ENCODE data around the gene ARMCX4.
A peak's percentile ranks its signal among the peaks of the same experiment; 100 is the strongest.
"Not testable (repeated sequence)": the region's sequence is repeated elsewhere in the genome, so short reads cannot be mapped to it uniquely, and the experiment has no call there.

Gene ARMCX4

DNA sequence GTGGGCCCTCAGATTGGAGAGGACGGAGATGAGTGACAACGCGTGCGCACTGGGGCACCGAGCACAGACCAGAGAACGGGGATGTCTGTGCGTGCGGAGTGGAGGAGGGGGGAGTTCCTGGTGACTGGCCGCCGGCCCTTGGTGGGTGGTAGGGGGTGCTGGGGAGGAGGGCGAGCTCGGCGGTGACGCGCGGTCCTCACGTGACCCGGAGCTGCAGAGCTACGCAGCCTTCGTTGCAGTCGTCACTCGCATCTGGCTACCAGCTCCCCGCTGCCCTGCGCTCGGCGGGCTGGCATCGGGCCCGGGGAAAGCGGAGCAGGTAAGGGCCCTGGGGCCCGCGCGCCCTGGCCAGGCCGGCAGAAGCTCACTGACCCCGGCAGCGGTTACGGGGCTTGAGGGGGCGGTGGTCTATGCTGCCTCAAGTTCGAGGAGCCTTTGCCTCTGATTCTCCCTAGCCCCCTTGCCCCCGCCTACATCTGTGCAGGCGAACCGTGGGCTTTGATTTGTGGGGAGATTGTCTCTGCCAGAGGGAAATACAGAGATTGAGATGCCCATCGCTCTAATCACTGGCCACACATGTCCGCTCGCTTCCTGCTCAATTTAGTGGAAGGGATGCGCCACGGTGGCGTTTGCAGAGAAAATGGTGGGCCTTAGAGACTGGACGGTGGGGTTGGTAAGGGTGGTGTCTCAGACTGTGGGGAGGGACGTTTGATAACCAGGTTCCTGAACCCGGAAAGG lies at the start of gene ARMCX4:
TSS of gene ARMCX4 (plus strand) at position 245 of the 738 bp plus-strand sequence. CDS start 3,134 bp downstream, outside the sequence.
- peak; percentile 2 to 13 for DNase-seq (ENCODE audit: low read depth in 2 of 2)

GRCh38 chrX:101442085-101442484 lies 43.2 kb upstream of the ARMCX4 start:
- no peak for DNase-seq (ENCODE audit: low read depth in 2 of 2)

GRCh38 chrX:101449279-101449678 lies 36.0 kb upstream of the ARMCX4 start:
- DNase-seq (ENCODE audit: low read depth in 2 of 2), result no peak

DNA sequence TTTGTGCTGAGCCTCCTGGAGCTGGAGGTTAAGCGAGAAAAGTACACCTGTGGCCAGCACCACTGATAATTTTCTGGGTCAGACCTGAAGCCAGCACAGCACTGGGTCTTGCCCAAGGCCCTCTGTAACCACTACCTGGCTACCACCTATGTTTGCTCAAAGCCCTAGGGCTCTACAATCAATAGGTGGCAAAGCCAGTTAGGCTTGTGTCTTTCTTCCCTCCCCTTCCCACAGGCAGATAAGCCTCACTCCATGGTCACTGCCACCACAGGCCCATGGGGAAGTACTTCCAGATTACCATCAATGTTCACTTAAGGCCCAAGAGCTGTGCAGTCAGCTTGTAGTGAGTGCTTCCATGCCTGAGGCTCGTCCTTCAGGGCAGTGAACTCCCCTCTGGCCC lies 35.2 kb upstream of the ARMCX4 start:
- DNase-seq (ENCODE audit: low read depth in 2 of 2), result no peak

- DNase-seq (ENCODE audit: low read depth in 2 of 2), result no peak
Measured at GRCh38 chrX:101450961-101451360, 34.3 kb upstream of the ARMCX4 start.

- DNase-seq (ENCODE audit: low read depth in 2 of 2), result no peak
Measured at GRCh38 chrX:101452056-101452455, 33.2 kb upstream of the ARMCX4 start.

GRCh38 chrX:101460669-101461068 lies 24.6 kb upstream of the ARMCX4 start:
- DNase-seq (ENCODE audit: low read depth in 2 of 2), result no peak

DNA sequence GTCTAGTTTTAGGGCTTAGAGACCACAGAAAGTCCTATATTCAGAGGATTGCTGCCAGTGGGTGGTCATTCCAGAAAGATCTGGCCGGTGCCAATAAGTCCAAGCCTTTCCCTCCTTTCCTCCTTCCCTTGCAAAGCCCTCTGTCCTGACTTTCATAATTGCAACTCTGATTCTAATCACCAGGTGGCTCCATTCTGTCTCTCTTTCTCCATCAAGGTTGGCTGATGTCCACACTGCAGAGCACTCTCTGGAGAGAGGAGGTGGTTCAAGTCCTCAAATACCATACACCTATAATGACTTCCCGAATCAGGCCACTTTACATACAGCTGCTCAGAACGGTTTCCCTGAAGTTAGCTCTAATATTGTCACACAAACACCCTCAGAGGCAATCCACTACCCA lies 22.4 kb upstream of the ARMCX4 start:
- DNase-seq (ENCODE audit: low read depth in 2 of 2), result no peak

- DNase-seq (ENCODE audit: low read depth in 2 of 2), result no peak
Measured at GRCh38 chrX:101478366-101478765, 6.9 kb upstream of the ARMCX4 start.

- no peak for DNase-seq (ENCODE audit: low read depth in 2 of 2)
Measured at GRCh38 chrX:101482296-101482695, 3.0 kb upstream of the ARMCX4 start.

GRCh38 chrX:101483705-101484104 lies 1.6 kb upstream of the ARMCX4 start:
- no peak for DNase-seq (ENCODE audit: low read depth in 2 of 2)

- DNase-seq (ENCODE audit: low read depth in 2 of 2), result no peak
Measured at GRCh38 chrX:101484135-101484534, 1.1 kb upstream of the ARMCX4 start.

DNA sequence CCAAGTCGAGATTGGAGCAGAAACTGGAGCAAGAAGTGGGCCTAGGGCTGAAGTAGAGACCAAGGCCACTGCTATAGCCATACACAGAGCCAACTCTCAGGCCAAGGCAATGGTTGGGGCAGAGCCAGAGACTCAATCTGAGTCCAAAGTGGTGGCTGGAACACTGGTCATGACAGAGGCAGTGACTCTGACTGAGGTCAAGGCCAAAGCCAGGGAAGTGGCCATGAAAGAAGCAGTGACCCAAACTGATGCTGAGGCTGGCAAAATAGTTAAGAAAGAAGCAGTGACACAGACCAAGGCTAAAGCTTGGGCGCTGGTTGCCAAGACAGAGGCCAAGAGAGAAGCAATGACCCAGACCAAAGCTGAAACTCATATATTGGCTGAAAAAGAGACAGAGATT lies 3.5 kb downstream of the ARMCX4 start:
- DNase-seq (ENCODE audit: low read depth in 2 of 2), result no peak

GRCh38 chrX:101491943-101492342 lies 6.7 kb downstream of the ARMCX4 start:
- DNase-seq (ENCODE audit: low read depth in 2 of 2), result no peak

DNA sequence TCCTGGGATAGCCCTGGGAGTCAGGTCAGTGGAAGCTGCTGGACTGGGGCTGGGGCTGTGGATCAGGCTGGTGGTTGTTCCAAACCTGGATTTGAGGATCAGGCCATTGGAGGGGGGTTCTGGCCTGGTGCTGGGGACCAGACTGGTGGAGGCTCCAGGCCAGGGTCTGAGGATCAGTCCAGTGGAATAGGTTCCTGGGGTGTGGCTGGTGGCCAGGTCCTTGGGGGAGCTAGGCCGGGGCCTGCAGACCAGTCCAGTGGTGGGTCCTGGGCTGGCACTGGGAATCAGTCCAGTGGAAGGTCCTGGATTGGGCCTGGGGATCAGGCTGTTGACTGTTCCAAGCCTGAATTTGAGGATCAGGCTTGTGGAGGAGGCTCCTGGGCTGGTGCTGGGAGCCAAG lies 8.0 kb downstream of the ARMCX4 start:
- DNase-seq (ENCODE audit: low read depth in 2 of 2), result no peak

DNA sequence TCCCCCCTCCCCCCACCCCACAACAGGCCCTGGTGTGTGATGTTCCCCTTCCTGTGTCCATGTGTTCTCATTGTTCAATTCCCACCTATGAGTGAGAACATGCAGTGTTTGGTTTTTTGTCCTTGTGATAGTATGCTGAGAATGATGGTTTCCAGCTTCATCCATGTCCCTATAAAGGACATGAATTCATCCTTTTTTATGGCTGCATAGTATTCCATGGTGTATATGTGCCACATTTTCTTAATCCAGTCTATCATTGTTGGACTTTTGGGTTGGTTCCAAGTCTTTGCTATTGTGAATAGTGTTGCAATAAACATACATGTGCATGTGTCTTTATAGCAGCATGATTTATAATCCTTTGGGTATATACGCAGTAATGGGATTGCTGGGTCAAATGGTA lies 17.7 kb downstream of the ARMCX4 start:
- DNase-seq (ENCODE audit: low read depth in 2 of 2), result not testable (repeated sequence)

- no peak for DNase-seq (ENCODE audit: low read depth in 2 of 2)
Measured at GRCh38 chrX:101507372-101507771, 22.1 kb downstream of the ARMCX4 start.

- no peak for DNase-seq (ENCODE audit: low read depth in 2 of 2)
Measured at GRCh38 chrX:101507986-101508385, 22.7 kb downstream of the ARMCX4 start.

GRCh38 chrX:101530944-101531343 lies 45.7 kb downstream of the ARMCX4 start:
- DNase-seq (ENCODE audit: low read depth in 2 of 2), result no peak

All from stimulated activated CD8-positive, alpha-beta memory T cell treated with anti-CD3 and anti-CD28 coated beads, Interleukin-15, amount 100 ng/mL, for 48 hours (primary cell).